ENCODE measurements around the gene TEX38. TPM values are rescaled to one million over a fixed set of nuclear protein-coding genes. Genes with fewer than 3 reads are reported as not detected.

Gene TEX38
- total and polyA plus RNA-seq, 2 experiments from 2014 or later: not detected

GRCh38 chr1:46673749-46674182, 2.1 kb downstream of the TEX38 start (continued):
- TF ChIP-seq ZNF462 (CRISPR knock-in tag; IDR thresholded peaks at IDR 0.05) (no peak), STAT1 (IDR thresholded peaks at IDR 0.05; ENCODE audit: unreplicated experiment) (no peak), POLR2AphosphoS5 (IDR thresholded peaks at IDR 0.05; ENCODE audit: low read depth) (no peak), JUNB (IDR thresholded peaks at IDR 0.05; ENCODE audit: unreplicated experiment) (no peak), ZNF114 (CRISPR knock-in tag; IDR thresholded peaks at IDR 0.05) (no peak)

DNA sequence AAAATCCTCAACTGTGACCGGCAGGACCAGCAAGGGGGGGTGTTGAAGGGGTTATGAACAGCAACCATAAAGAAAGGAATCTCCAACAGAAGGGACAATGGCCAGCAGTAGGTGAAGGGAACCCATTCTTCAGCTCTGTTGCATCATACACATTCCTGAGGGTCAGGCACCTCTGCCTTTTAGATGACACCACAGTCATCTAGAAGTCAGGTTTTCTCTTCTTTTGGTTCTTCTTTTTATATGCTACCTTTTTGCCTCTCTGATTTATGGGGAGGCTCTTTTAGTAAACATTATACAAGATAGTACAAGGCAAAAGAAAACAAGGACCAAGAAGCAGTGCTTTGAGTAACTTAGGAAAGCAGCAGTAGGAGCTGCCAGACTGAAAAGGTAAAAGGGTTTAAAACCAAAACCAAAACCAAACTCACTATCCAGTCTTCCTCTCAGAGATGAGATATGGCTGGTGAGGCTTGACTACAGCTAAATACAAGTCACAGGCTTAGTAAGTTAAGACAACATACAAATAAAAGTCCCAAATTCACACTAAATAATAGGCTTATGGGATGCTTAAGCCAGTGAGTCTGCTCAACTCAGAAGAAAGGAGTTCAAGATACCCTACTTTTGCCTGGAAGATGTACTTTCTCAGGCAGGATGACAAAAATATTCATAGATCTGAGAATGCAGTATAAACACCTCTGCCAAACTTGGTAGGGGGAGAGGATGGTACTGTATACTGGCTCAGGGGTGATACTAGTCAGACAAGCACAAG, 4.1 kb downstream of the TEX38 start:
- H3K4me3 ChIP-seq: no peak overlapping the region
- Mint-ChIP-seq H3K4me3 (no peak overlapping the region), H3K9me3 (no peaks in the 10 kb centered on the region), H3K27me3 (ENCODE audit: insufficient read depth, low read depth, poor library complexity) (peaks cover 3% of the 10 kb centered on the region), H3K4me1 (peaks cover 32% of the 10 kb centered on the region), H3K27ac (peak overlapping the region; percentile 96), H3K36me3 (ENCODE audit: low read depth) (peaks cover 26% of the 10 kb centered on the region)
- peaks cover 23% of the 10 kb centered on the region for H3K4me1 ChIP-seq (ENCODE audit: insufficient read depth)
- DNase-seq (ENCODE audit: low spot score): peak; percentile 54
- H3K9me2 ChIP-seq (ENCODE audit: insufficient read depth): no peaks in the 10 kb centered on the region
- no peaks in the 10 kb centered on the region for H4K20me1 ChIP-seq (replicated peaks; ENCODE audit: insufficient read depth)
- 0 out of 2 replicates have a peak overlapping the region, but pooled peaks have one; percentile 0 for H3K27ac ChIP-seq (ENCODE audit: low read depth)
- H3K36me3 ChIP-seq (ENCODE audit: insufficient read depth): peaks cover 6% of the 10 kb centered on the region
- no peaks in the 10 kb centered on the region for H3K79me2 ChIP-seq (replicated peaks; ENCODE audit: insufficient read depth)
- no peaks in the 10 kb centered on the region for H3K27me3 ChIP-seq (ENCODE audit: insufficient read depth)
- peak; percentile 63 for ATAC-seq
- H2AFZ ChIP-seq: no peak overlapping the region
- H3F3A ChIP-seq (replicated peaks; ENCODE audit: low read depth): no peaks in the 10 kb centered on the region
- no peak overlapping the region for H3K4me2 ChIP-seq
- TF ChIP-seq ETS1 (IDR thresholded peaks at IDR 0.05): no peak
- peak; percentile 92 for TF ChIP-seq ZNF462 (CRISPR knock-in tag; IDR thresholded peaks at IDR 0.05)
